IMR-90 (cell line): Measurements from ENCODE around the gene VNN1. TPM values are rescaled to one million over a fixed set of nuclear protein-coding genes. Genes with fewer than 3 reads are reported as not detected.

Experiments used
- ATAC-seq: fragments of 200-7000 bp; cut with Tn5 transposase; 2 replicates; pipeline ENCODE4 v1.9.1; 2020; ENCODE audit warnings: low read depth, mild to moderate bottlenecking, moderate library complexity
- BruUV-seq: library from RNA; stranded (reverse); fragments of 400-500 nt; replicated peaks from 2 replicates; lab custom pipeline; 2021; lab: Mats Ljungman, UMichigan
- CTCF ChIA-PET: fragments of 300-600 bp; formaldehyde crosslinking; extraction: SDS; loops from one replicate; lab custom pipeline; 2021; ENCODE audit warnings: antibody characterized with exemption; lab: Yijun Ruan, JAX
- POLR2A ChIA-PET: fragments of 300-600 bp; sonication (Branson Sonifier 250); formaldehyde crosslinking; loops from one replicate; lab custom pipeline; 2022; ENCODE audit warnings: antibody characterized with exemption; ENCODE audit not compliant: unreplicated experiment; lab: Charles Lee
- DNase-seq: peaks from one replicate; pipeline ENCODE4 v3.0.0; 2013
- H2AFZ ChIP-seq: replicated peaks from 2 replicates; pipeline ENCODE3; 2013; ENCODE audit warnings: low read length, mild to moderate bottlenecking; ENCODE audit not compliant: poor library complexity
- H2AK5ac ChIP-seq: 2 replicates; pipeline ENCODE4 v1.6.1; 2013; ENCODE audit warnings: low read depth, low read length, inconsistent platforms
- H2AK9ac ChIP-seq: replicated peaks from 2 replicates; pipeline ENCODE3; 2013; ENCODE audit warnings: mild to moderate bottlenecking, low read depth, low read length, moderate library complexity; ENCODE audit not compliant: poor library complexity
- H2BK120ac ChIP-seq: 2 replicates; pipeline ENCODE4 v1.6.1; 2013; ENCODE audit warnings: low read depth, low read length, inconsistent platforms
- H2BK15ac ChIP-seq: 3 replicates; pipeline ENCODE4 v1.6.1; 2013; ENCODE audit warnings: low read depth, low read length, inconsistent platforms
- H2BK20ac ChIP-seq: 2 replicates; pipeline ENCODE4 v1.6.1; 2013; ENCODE audit warnings: low read depth, mild to moderate bottlenecking, inconsistent platforms, low read length, moderate library complexity
- H2BK5ac ChIP-seq: 2 replicates; pipeline ENCODE4 v1.6.1; 2013; ENCODE audit warnings: mild to moderate bottlenecking, low read depth, low read length, inconsistent platforms; ENCODE audit not compliant: poor library complexity, severe bottlenecking
- H3K14ac ChIP-seq: replicated peaks from 2 replicates; pipeline ENCODE4 v1.6.1; 2013; ENCODE audit warnings: low read depth, low read length, inconsistent platforms
- H3K18ac ChIP-seq: 2 replicates; pipeline ENCODE4 v1.6.1; 2013; ENCODE audit warnings: low read depth, low read length, control low read depth
- H3K23ac ChIP-seq: 2 replicates; pipeline ENCODE4 v1.6.1; 2013; ENCODE audit warnings: low read depth, low read length, inconsistent platforms
- H3K27ac ChIP-seq: 2 replicates; pipeline ENCODE4 v1.5.1; 2013; ENCODE audit warnings: mild to moderate bottlenecking, control low read depth, low read length; ENCODE audit not compliant: insufficient read depth
- H3K27me3 ChIP-seq: 2 replicates; pipeline ENCODE4 v1.6.1; 2013; ENCODE audit warnings: low read length; ENCODE audit not compliant: control insufficient read depth, insufficient read depth
- H3K36me3 ChIP-seq: 2 replicates; pipeline ENCODE4 v1.6.1; 2013; ENCODE audit warnings: low read length, mixed read lengths; ENCODE audit not compliant: control insufficient read depth, insufficient read depth
- H3K4ac ChIP-seq: 2 replicates; pipeline ENCODE4 v1.6.1; 2013; ENCODE audit warnings: low read depth, low read length, inconsistent platforms
- H3K4me1 ChIP-seq: 2 replicates; pipeline ENCODE4 v1.6.1; 2013; ENCODE audit warnings: low read length, mixed read lengths; ENCODE audit not compliant: control insufficient read depth, insufficient read depth
- H3K4me2 ChIP-seq: 2 replicates; pipeline ENCODE4 v1.6.1; 2013; ENCODE audit warnings: low read depth, mild to moderate bottlenecking, control low read depth, low read length, moderate library complexity
- H3K4me3 ChIP-seq: 2 replicates; pipeline ENCODE4 v1.5.1; 2013; ENCODE audit warnings: low read depth, mild to moderate bottlenecking, control low read depth, low read length, moderate library complexity; ENCODE audit not compliant: insufficient read depth
- H3K56ac ChIP-seq: 2 replicates; pipeline ENCODE4 v1.6.1; 2013; ENCODE audit warnings: low read length, inconsistent platforms; ENCODE audit not compliant: insufficient read depth; ENCODE audit errors: extremely low read depth
- H3K79me1 ChIP-seq, 2 experiments: 2 replicates each; pipeline ENCODE4 v1.6.1; 2013; ENCODE audit warnings: low read length in 2 of 2, inconsistent platforms in 1 of 2, low read depth in 1 of 2
- H3K9ac ChIP-seq: 2 replicates; pipeline ENCODE4 v1.6.1; 2013; ENCODE audit warnings: low read depth, low read length, control low read depth
- H3K9me1 ChIP-seq: 2 replicates; pipeline ENCODE4 v1.6.1; 2013; ENCODE audit warnings: low read length, inconsistent platforms; ENCODE audit not compliant: insufficient read depth
- H3K9me3 ChIP-seq: 2 replicates; pipeline ENCODE4 v1.6.1; 2013; ENCODE audit warnings: low read length; ENCODE audit not compliant: control insufficient read depth, insufficient read depth
- H4K20me1 ChIP-seq: 2 replicates; pipeline ENCODE4 v1.6.1; 2013; ENCODE audit warnings: low read length, inconsistent platforms; ENCODE audit not compliant: insufficient read depth
- H4K5ac ChIP-seq: 2 replicates; pipeline ENCODE4 v1.6.1; 2013; ENCODE audit warnings: mild to moderate bottlenecking, low read depth, low read length, control low read depth
- H4K8ac ChIP-seq, 2 experiments: 2 replicates each; pipeline ENCODE4 v1.6.1; 2013; ENCODE audit warnings: low read depth in 2 of 2, low read length in 2 of 2, control low read depth in 1 of 2, inconsistent platforms in 1 of 2
- H4K91ac ChIP-seq: 2 replicates; pipeline ENCODE4 v1.6.1; 2013; ENCODE audit warnings: low read depth, low read length, inconsistent platforms; ENCODE audit not compliant: insufficient read depth
- BHLHE40 ChIP-seq: fragments of 150-350 bp; IDR thresholded peaks from 2 replicates; pipeline ENCODE4 v1.6.1; 2016; ENCODE audit warnings: mild to moderate bottlenecking, low read depth, low read length
- CHD1 ChIP-seq: IDR thresholded peaks from 2 replicates; pipeline ENCODE4 v1.6.1; 2012; ENCODE audit warnings: low read depth, low read length, improper control_type of control experiment
- CTCF ChIP-seq: conservative IDR thresholded peaks from 2 replicates; pipeline ENCODE4 v1.5.1; 2012; ENCODE audit warnings: mild to moderate bottlenecking, low read depth, low read length, improper control_type of control experiment
- ELK1 ChIP-seq: fragments of 150-350 bp; IDR thresholded peaks from 2 replicates; pipeline ENCODE4 v1.6.1; 2016; ENCODE audit warnings: low read depth, mild to moderate bottlenecking, low read length, moderate library complexity, borderline replicate concordance
- FOS ChIP-seq: fragments of 150-350 bp; IDR thresholded peaks from 2 replicates; pipeline ENCODE4 v1.6.1; 2016; ENCODE audit warnings: low read depth, low read length
- MAFK ChIP-seq: IDR thresholded peaks from 2 replicates; pipeline ENCODE4 v1.6.1; 2012; ENCODE audit warnings: low read depth, low read length, improper control_type of control experiment
- MAZ ChIP-seq: IDR thresholded peaks from 2 replicates; pipeline ENCODE4 v1.6.1; 2012; ENCODE audit warnings: low read depth, mild to moderate bottlenecking, low read length, improper control_type of control experiment, moderate library complexity, borderline replicate concordance
- MXI1 ChIP-seq: IDR thresholded peaks from 2 replicates; pipeline ENCODE4 v1.6.1; 2012; ENCODE audit warnings: low read depth, mild to moderate bottlenecking, low read length, moderate library complexity, borderline replicate concordance
- NFE2L2 ChIP-seq: fragments of 150-350 bp; IDR thresholded peaks from 2 replicates; pipeline ENCODE4 v1.6.1; 2016; ENCODE audit warnings: low read depth, mild to moderate bottlenecking, low read length
- POLR2A ChIP-seq: IDR thresholded peaks from 2 replicates; pipeline ENCODE4 v1.6.1; 2012; ENCODE audit warnings: mild to moderate bottlenecking, low read depth, low read length
- RAD21 ChIP-seq: IDR thresholded peaks from 2 replicates; pipeline ENCODE4 v1.6.1; 2012; ENCODE audit warnings: low read length, improper control_type of control experiment
- RCOR1 ChIP-seq: IDR thresholded peaks from 2 replicates; pipeline ENCODE4 v1.6.1; 2012; ENCODE audit warnings: mild to moderate bottlenecking, low read length, improper control_type of control experiment; ENCODE audit not compliant: insufficient replicate concordance
- SMC3 ChIP-seq: fragments of 150-350 bp; IDR thresholded peaks from 2 replicates; pipeline ENCODE4 v1.6.1; 2016; ENCODE audit warnings: low read depth, mild to moderate bottlenecking, antibody characterized with exemption, low read length, moderate library complexity
- USF2 ChIP-seq: fragments of 150-350 bp; IDR thresholded peaks from 2 replicates; pipeline ENCODE4 v1.6.1; 2017; ENCODE audit warnings: mild to moderate bottlenecking, antibody characterized with exemption, low read length, low read depth
- WGBS, 2 experiments: methylation state at CpG; one replicate each; pipeline versions ENCODE4 v1.1.5 to v1.1.7; 2013; ENCODE audit warnings: missing lambda C conversion rate in 2 of 2; ENCODE audit not compliant: insufficient read length in 1 of 2; ENCODE audit errors: extremely low coverage in 2 of 2; 5-methylcytosine and 5-hydroxymethylcytosine counted together
- dilution Hi-C: fragments of 300-500 bp; cut with HindIII; formaldehyde crosslinking; loops from one replicate; pipeline ENCODE4 v1.14.3; 2018; ENCODE audit warnings: low sequenced_read_pairs; ENCODE audit not compliant: unreplicated experiment
- in situ Hi-C: fragments of 300-500 bp; cut with MboI; formaldehyde crosslinking; loops from 3 replicates; pipeline ENCODE4 v1.14.3; 2019; ENCODE audit warnings: low sequenced_read_pairs, inconsistent platforms, mixed read lengths
- intact Hi-C: fragments of 100-400 bp; cut with micrococcal nuclease; formaldehyde crosslinking; loops from 2 replicates; pipeline ENCODE4 v1.10.0; 2022
- polyA plus RNA-seq, 3 experiments: library from polyadenylated mRNA; depleted of rRNA; stranded (reverse); fragments of >200 nt; gene quantifications; 2 replicates each; pipeline ENCODE4 v1.2.3, GENCODE V29; 2012; ENCODE audit warnings: low replicate concordance in 1 of 3
- total RNA-seq: library from RNA; depleted of rRNA; stranded (reverse); fragments of >200 nt; gene quantifications from 2 replicates; pipeline ENCODE4 v1.2.3, GENCODE V29; 2012

VNN1 gene
- total and polyA plus RNA-seq, 2 of the 4 experiments (the other 2 are of a cell fraction): 0.07 TPM; not detected in 1

DNA sequence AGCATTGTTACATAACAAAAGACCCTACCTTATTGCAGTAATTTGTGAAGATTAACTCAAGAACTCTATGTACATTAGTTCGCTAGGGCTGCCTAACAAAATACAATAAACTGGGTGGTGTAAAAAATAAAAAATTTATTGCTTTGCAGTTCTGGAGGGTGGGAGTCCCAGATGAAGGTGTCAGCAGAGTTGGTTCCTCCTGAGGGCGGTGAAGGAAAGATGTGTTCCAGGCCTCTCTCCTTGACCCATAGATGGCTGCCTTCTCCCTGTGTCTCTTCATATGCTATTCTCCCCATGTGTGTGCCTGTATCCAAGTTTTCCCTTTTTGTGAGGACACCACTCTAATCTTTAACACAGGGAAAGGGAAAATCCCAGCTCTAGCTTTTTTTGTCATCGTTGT is 305 bp upstream of the VNN1 start:
- no peak overlapping the region for H3K4ac ChIP-seq
- no peak overlapping the region for H3K4me3 ChIP-seq
- H3K27me3 ChIP-seq: no peaks in the 10 kb centered on the region
- intact Hi-C loops (no loop called here), in situ Hi-C loops (no loop called here), dilution Hi-C loops (no loop called here)
- H2AK9ac ChIP-seq: no peak overlapping the region
- H2BK15ac ChIP-seq: no peak overlapping the region
- H2BK120ac ChIP-seq: no peak overlapping the region
- H3K4me1 ChIP-seq: 0 out of 2 replicates have a peak, but pooled peaks cover 3% of the 10 kb centered on the region
- H2AFZ ChIP-seq: no peak overlapping the region
- no peaks in the 10 kb centered on the region; the same call in 1 of the 2 replicates for H3K9me1 ChIP-seq
- no peak overlapping the region for H4K5ac ChIP-seq
- H3K14ac ChIP-seq: no peak overlapping the region
- H3K9me3 ChIP-seq: no peaks in the 10 kb centered on the region
- H3K23ac ChIP-seq: no peak overlapping the region
- DNase-seq: no peak
- no peak overlapping the region for H4K8ac ChIP-seq
- no peak overlapping the region for H3K4me2 ChIP-seq
- H4K91ac ChIP-seq: no peak overlapping the region
- no CpG with 5 or more reads among the region's 3 CpGs for WGBS, 2 experiments
- H4K20me1 ChIP-seq: no peaks in the 10 kb centered on the region
- H3K27ac ChIP-seq: no peak overlapping the region
- no peak overlapping the region for H3K18ac ChIP-seq
- no peaks in the 10 kb centered on the region for H3K79me1 ChIP-seq
- no peak overlapping the region for H3K56ac ChIP-seq
- ChIA-PET POLR2A (no interaction called here), CTCF (interaction anchor here (1.9 kb wide), 1 partner anchor 45 kb away, joined by 4 read pairs; no protein-coding TSS in a partner anchor)
- no peak for ATAC-seq
- no peak overlapping the region for H2BK5ac ChIP-seq
- H2AK5ac ChIP-seq: no peak overlapping the region
- H2BK20ac ChIP-seq: no peak overlapping the region
- BruUV-seq: no TSS peak
- no peak overlapping the region for H3K9ac ChIP-seq
- H3K36me3 ChIP-seq: no peaks in the 10 kb centered on the region
- TF ChIP-seq MAFK (no peak), RCOR1 (no peak), NFE2L2 (no peak), SMC3 (no peak), CTCF (no peak), FOS (no peak), MAZ (no peak), POLR2A (no peak), RAD21 (no peak), MXI1 (no peak), CHD1 (no peak), ELK1 (no peak), USF2 (no peak), BHLHE40 (no peak)
